Nephron (organoid): ENCODE results near the gene POPDC3.
A peak's percentile ranks its signal among the peaks of the same experiment; 100 is the strongest.

ENCODE experiments used
- H3K27ac Mint-ChIP-seq, 3 experiments: 2 replicates each; pipeline ENCODE4 v1.8.0; 2020; ENCODE audit warnings: mixed read lengths in 3 of 3, mild to moderate bottlenecking in 2 of 3, moderate library complexity in 1 of 3
- H3K27me3 Mint-ChIP-seq: 2 replicates; pipeline ENCODE4 v1.8.0; 2021; ENCODE audit warnings: low read depth, mild to moderate bottlenecking, moderate library complexity, mixed read lengths
- H3K36me3 Mint-ChIP-seq: 2 replicates; pipeline ENCODE4 v1.8.0; 2020; ENCODE audit warnings: low read depth, mixed read lengths
- H3K4me1 Mint-ChIP-seq: 2 replicates; pipeline ENCODE4 v1.8.0; 2020; ENCODE audit warnings: mixed read lengths
- H3K4me3 Mint-ChIP-seq, 3 experiments: 2 replicates each; pipeline ENCODE4 v1.8.0; 2020; ENCODE audit warnings: mild to moderate bottlenecking in 3 of 3, mixed read lengths in 3 of 3, moderate library complexity in 2 of 3
- H3K9me3 Mint-ChIP-seq: 2 replicates; pipeline ENCODE4 v1.8.0; 2020; ENCODE audit warnings: mixed read lengths
- CTCF ChIP-seq, 3 experiments: fragments of 200-600 bp; sonication (generic); IDR thresholded peaks; one replicate each; pipeline ENCODE4 v1.5.0; 2021; ENCODE audit warnings: antibody characterized with exemption in 3 of 3; ENCODE audit not compliant: unreplicated experiment in 3 of 3

The POPDC3 gene

DNA sequence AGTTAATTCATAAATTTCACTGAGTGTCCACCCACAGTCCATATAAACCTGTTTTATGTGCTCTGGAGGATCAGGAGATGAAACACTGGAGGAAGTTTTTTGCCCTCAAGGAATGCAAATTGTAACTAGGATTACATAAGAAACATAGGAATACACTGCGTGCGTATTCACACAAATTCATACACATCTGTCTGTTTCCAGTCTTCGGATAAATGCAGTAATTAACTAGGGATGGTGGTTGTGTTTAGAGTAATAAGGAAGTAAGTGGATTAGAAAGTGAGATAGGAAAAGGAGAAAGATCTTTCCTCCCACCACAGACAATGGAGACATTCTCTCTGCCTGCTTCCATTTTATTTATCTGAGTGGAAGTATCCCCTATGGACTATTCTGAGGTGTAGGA lies 35.7 kb upstream of the POPDC3 start:
- Mint-ChIP-seq H3K4me3 (no peak overlapping the region), H3K9me3 (no peaks in the 10 kb centered on the region), H3K36me3 (no peaks in the 10 kb centered on the region), H3K27ac (peak overlapping the region in 2 of 3 experiments; percentile 14 to 81), H3K4me1 (peaks cover 13% of the 10 kb centered on the region), H3K27me3 (no peaks in the 10 kb centered on the region)
- no peak for TF ChIP-seq CTCF (IDR thresholded peaks at IDR 0.05; ENCODE audit: unreplicated experiment in 3 of 3)

DNA sequence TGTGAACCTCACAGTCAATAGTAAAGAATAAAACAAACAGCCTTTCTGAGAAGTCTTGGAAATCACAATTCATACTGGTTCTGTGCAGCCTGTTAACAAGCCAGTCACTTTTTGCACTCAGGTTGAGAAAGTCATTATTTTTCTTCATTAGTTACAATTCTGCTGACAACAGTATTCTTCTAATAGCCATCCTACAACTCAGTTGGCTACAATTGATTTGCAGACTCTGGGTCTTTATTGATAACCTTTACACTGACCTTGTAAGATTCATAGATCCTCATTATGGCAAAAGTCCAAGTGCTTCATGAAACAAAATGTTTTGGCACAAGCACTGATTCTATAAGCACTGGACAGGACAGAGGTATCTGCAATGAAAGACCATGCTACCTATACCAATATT lies 34.9 kb upstream of the POPDC3 start:
- no peak for TF ChIP-seq CTCF (IDR thresholded peaks at IDR 0.05; ENCODE audit: unreplicated experiment in 3 of 3)
- H3K27ac Mint-ChIP-seq: no peak overlapping the region
- no peaks in the 10 kb centered on the region for H3K36me3 Mint-ChIP-seq
- peaks cover 19% of the 10 kb centered on the region for H3K4me1 Mint-ChIP-seq
- H3K4me3 Mint-ChIP-seq: no peak overlapping the region
- H3K27me3 Mint-ChIP-seq: no peaks in the 10 kb centered on the region
- no peaks in the 10 kb centered on the region for H3K9me3 Mint-ChIP-seq

GRCh38 chr6:105213272-105213671 lies 33.5 kb upstream of the POPDC3 start:
- H3K36me3 Mint-ChIP-seq: no peaks in the 10 kb centered on the region
- no peak overlapping the region for H3K27ac Mint-ChIP-seq
- H3K4me3 Mint-ChIP-seq: no peak overlapping the region

GRCh38 chr6:105212587-105212986 lies 32.8 kb upstream of the POPDC3 start:
- TF ChIP-seq CTCF (IDR thresholded peaks at IDR 0.05; ENCODE audit: unreplicated experiment in 3 of 3): no peak

More at GRCh38 chr6:105213272-105213671, 33.5 kb upstream of the POPDC3 start:
- H3K4me1 Mint-ChIP-seq: peaks cover 19% of the 10 kb centered on the region
- no peaks in the 10 kb centered on the region for H3K27me3 Mint-ChIP-seq
- no peak for TF ChIP-seq CTCF (IDR thresholded peaks at IDR 0.05; ENCODE audit: unreplicated experiment in 3 of 3)
- no peaks in the 10 kb centered on the region for H3K9me3 Mint-ChIP-seq

DNA sequence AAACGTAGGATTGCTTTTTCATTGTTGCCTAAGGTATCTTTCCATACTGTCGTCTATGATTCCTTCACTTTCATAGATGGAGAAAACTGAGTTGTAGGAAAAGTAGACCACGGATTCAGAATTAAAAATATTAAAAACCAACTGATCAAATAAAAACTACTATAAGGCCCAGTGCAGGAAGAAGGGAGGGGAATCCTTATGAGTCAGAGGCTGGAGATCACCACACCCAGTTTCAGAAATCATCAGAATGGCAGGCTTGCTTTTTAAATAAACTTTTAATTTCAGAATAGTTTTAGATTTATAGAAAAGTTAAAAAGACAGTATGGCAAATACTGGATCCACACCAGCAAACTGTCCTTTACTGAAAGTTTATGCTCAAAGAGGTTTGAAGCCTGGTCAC lies 32.0 kb upstream of the POPDC3 start:
- Mint-ChIP-seq H3K27me3 (no peaks in the 10 kb centered on the region), H3K4me3 (no peak overlapping the region), H3K4me1 (peaks cover 19% of the 10 kb centered on the region), H3K36me3 (no peaks in the 10 kb centered on the region), H3K27ac (no peak overlapping the region), H3K9me3 (no peaks in the 10 kb centered on the region)
- no peak for TF ChIP-seq CTCF (IDR thresholded peaks at IDR 0.05; ENCODE audit: unreplicated experiment in 3 of 3)

More at GRCh38 chr6:105212587-105212986, 32.8 kb upstream of the POPDC3 start:
- Mint-ChIP-seq H3K27me3 (no peaks in the 10 kb centered on the region), H3K4me3 (no peak overlapping the region), H3K36me3 (no peaks in the 10 kb centered on the region), H3K4me1 (peaks cover 19% of the 10 kb centered on the region), H3K9me3 (no peaks in the 10 kb centered on the region), H3K27ac (no peak overlapping the region)

- no peaks in the 10 kb centered on the region for H3K36me3 Mint-ChIP-seq
Observed at GRCh38 chr6:105210932-105211531, 31.2 kb upstream of the POPDC3 start.

More at GRCh38 chr6:105210932-105211531, 31.2 kb upstream of the POPDC3 start:
- Mint-ChIP-seq H3K27me3 (no peaks in the 10 kb centered on the region), H3K9me3 (no peaks in the 10 kb centered on the region), H3K4me3 (no peak overlapping the region), H3K4me1 (peaks cover 19% of the 10 kb centered on the region), H3K27ac (no peak overlapping the region)
- TF ChIP-seq CTCF (IDR thresholded peaks at IDR 0.05; ENCODE audit: unreplicated experiment in 3 of 3): no peak
